Mesendoderm (in vitro differentiated cells): ENCODE results near the gene PPP2R3A.

Experiments
- DNase-seq: peaks from one replicate; pipeline ENCODE4 v3.0.0; 2013
- H2AK5ac ChIP-seq: 2 replicates; pipeline ENCODE4 v1.6.1; 2013; ENCODE audit warnings: low read length, inconsistent platforms
- H2BK120ac ChIP-seq: 2 replicates; pipeline ENCODE4 v1.6.1; 2013; ENCODE audit warnings: low read depth, mild to moderate bottlenecking, low read length, moderate library complexity, mixed read lengths
- H2BK15ac ChIP-seq: replicated peaks from 2 replicates; pipeline ENCODE4 v1.6.1; 2013; ENCODE audit warnings: low read depth, mild to moderate bottlenecking, moderate library complexity
- H2BK5ac ChIP-seq: 2 replicates; pipeline ENCODE4 v1.6.1; 2013; ENCODE audit warnings: low read length, inconsistent platforms
- H3K18ac ChIP-seq: 2 replicates; pipeline ENCODE4 v1.6.1; 2013; ENCODE audit warnings: mild to moderate bottlenecking, low read length, mixed read lengths
- H3K23ac ChIP-seq: one replicate; pipeline ENCODE4 v1.6.1; 2013; ENCODE audit warnings: low read length
- H3K27ac ChIP-seq: 2 replicates; pipeline ENCODE4 v1.5.1; 2013; ENCODE audit warnings: low read depth, mild to moderate bottlenecking, inconsistent platforms, low read length, moderate library complexity
- H3K27me3 ChIP-seq: 2 replicates; pipeline ENCODE4 v1.6.1; 2013; ENCODE audit warnings: low read length, control low read depth, mild to moderate bottlenecking, inconsistent platforms; ENCODE audit not compliant: insufficient read depth, poor library complexity
- H3K36me3 ChIP-seq: 2 replicates; pipeline ENCODE4 v1.6.1; 2013; ENCODE audit warnings: low read length, inconsistent platforms; ENCODE audit not compliant: control insufficient read depth, insufficient read depth
- H3K4ac ChIP-seq: one replicate; pipeline ENCODE4 v1.6.1; 2013; ENCODE audit warnings: low read depth, mild to moderate bottlenecking, low read length, moderate library complexity
- H3K4me1 ChIP-seq: 2 replicates; pipeline ENCODE4 v1.6.1; 2013; ENCODE audit warnings: low read depth, low read length, inconsistent platforms; ENCODE audit not compliant: control insufficient read depth
- H3K4me2 ChIP-seq: 2 replicates; pipeline ENCODE4 v1.6.1; 2013; ENCODE audit warnings: low read length
- H3K4me3 ChIP-seq: 2 replicates; pipeline ENCODE4 v1.5.1; 2013; ENCODE audit warnings: mild to moderate bottlenecking, low read length
- H3K56ac ChIP-seq: one replicate; pipeline ENCODE4 v1.6.1; 2013; ENCODE audit warnings: low read length
- H3K79me1 ChIP-seq: 2 replicates; pipeline ENCODE4 v1.6.1; 2013; ENCODE audit warnings: low read length, inconsistent platforms
- H3K79me2 ChIP-seq: 2 replicates; pipeline ENCODE4 v1.6.1; 2013; ENCODE audit warnings: mild to moderate bottlenecking, low read length; ENCODE audit not compliant: control insufficient read depth, insufficient read depth
- H3K9ac ChIP-seq: 2 replicates; pipeline ENCODE4 v1.6.1; 2013; ENCODE audit warnings: low read length, inconsistent platforms
- H4K5ac ChIP-seq: one replicate; pipeline ENCODE4 v1.6.1; 2013; ENCODE audit warnings: low read length
- H4K8ac ChIP-seq: one replicate; pipeline ENCODE4 v1.6.1; 2013; ENCODE audit warnings: low read depth, mild to moderate bottlenecking, control low read depth, low read length, moderate library complexity
- WGBS: extraction: QIAGEN DNeasy Blood & Tissue Kit; methylation state at CpG from one replicate; pipeline ENCODE4 v1.1.7; 2013; ENCODE audit warnings: low lambda C conversion rate, missing lambda C conversion rate; ENCODE audit not compliant: insufficient coverage; ENCODE audit errors: extremely low coverage; 5-methylcytosine and 5-hydroxymethylcytosine counted together

PPP2R3A gene

DNA sequence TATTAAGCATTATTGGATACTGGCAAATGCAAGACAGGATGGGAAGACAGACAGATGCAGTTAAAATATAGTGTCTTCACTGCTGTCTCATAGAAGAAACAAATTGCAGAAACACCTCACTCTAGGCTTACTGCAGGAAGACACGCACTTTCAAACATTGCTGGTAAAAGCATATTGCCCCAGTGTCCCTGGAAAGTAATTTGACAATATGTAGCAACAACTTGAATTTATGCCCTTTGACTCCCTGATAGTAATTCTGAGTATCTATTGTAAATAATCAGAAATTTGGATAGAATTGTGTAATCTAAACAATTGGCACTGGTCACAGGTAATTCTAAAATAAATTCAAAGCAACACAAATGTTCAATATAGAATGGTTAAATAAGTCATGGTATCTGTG is 168.6 kb downstream of the PPP2R3A start:
- no peak overlapping the region for H2AK5ac ChIP-seq
- H3K4me3 ChIP-seq = no peak overlapping the region
- H3K4ac ChIP-seq = no peak overlapping the region
- no peak overlapping the region for H2BK120ac ChIP-seq
- no peaks in the 10 kb centered on the region for H3K4me1 ChIP-seq
- no peak overlapping the region for H3K18ac ChIP-seq
- H4K8ac ChIP-seq = no peak overlapping the region
- no peaks in the 10 kb centered on the region for H3K27me3 ChIP-seq
- no peaks in the 10 kb centered on the region for H3K36me3 ChIP-seq
- no peak overlapping the region for H3K56ac ChIP-seq
- H4K5ac ChIP-seq = no peak overlapping the region
- no peak overlapping the region for H3K23ac ChIP-seq
- no peak overlapping the region for H2BK5ac ChIP-seq
- H3K27ac ChIP-seq = no peak overlapping the region
- no peak overlapping the region for H2BK15ac ChIP-seq
- DNase-seq = no peak
- WGBS = no CpG with 5 or more reads among the region's 1 CpG
- no peaks in the 10 kb centered on the region for H3K79me1 ChIP-seq
- H3K79me2 ChIP-seq = no peaks in the 10 kb centered on the region
- H3K4me2 ChIP-seq = no peak overlapping the region
- no peak overlapping the region for H3K9ac ChIP-seq

DNA sequence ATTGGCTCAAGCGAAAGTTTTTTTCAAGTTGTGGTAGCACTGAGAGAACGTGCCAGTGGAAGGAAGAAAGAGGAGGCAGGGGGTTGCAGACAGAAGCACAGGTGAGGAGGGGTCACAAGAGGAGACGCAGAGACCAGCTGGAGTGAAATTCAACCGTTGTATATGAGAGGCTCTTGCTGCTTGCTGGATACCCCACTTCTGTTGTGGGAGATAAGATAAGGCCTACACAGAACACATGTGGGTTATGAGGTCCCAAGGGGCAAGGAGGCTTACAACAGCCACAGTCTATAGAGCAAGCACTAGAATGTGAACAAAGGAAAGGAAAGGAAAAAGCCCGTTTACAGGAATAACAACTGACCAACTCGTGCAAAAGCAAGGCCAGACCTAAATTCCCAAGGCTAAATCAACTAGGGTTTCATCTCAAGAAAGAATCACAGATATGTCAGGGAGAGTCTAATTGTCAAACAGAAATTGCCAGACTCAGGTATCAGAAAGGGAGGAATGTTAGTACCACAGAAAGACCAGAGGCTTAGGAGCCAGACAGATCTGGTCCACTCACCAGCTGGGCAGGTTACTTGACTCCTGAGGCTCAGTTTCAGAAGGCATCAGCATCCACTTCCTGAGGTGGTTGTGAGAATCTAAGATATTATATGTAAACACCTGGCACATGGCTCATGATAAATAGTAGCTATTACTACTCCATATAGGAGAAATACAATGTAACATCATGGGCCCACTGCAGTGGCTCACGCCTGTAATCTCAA is 169.7 kb downstream of the PPP2R3A start:
- Histone ChIP-seq H2BK5ac (no peak overlapping the region), H3K27me3 (no peaks in the 10 kb centered on the region), H3K79me2 (no peaks in the 10 kb centered on the region), H2BK120ac (no peak overlapping the region), H3K4me3 (no peak overlapping the region), H3K4ac (no peak overlapping the region), H3K4me1 (no peaks in the 10 kb centered on the region), H3K4me2 (no peak overlapping the region), H3K36me3 (no peaks in the 10 kb centered on the region), H3K18ac (no peak overlapping the region), H4K5ac (no peak overlapping the region), H3K27ac (no peak overlapping the region), H2BK15ac (no peak overlapping the region), H3K9ac (no peak overlapping the region), H3K23ac (no peak overlapping the region), H4K8ac (no peak overlapping the region), H3K56ac (no peak overlapping the region), H2AK5ac (no peak overlapping the region), H3K79me1 (no peaks in the 10 kb centered on the region)
- no CpG with 5 or more reads among the region's 7 CpGs for WGBS
- DNase-seq = peak; percentile 11

DNA sequence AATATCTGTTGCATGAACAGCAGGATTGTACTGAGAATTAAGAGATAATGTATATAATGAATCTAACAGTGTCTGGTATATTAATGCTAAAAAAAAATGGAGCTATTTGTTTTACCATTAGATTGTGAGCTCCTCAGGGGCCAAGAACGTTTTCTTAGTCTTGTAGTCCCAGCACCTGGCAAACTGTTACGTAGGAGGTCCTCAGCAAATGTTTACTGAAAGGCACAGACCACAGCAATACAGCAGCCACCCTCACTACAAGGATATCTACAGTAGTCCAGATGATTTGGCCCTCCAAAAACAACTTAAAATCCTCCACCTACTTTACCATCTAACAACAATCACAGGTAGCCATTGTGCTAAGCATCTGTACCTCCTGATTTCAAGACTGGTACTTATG is 170.9 kb downstream of the PPP2R3A start:
- Histone ChIP-seq H3K4me3 (no peak overlapping the region), H2AK5ac (no peak overlapping the region), H3K4ac (no peak overlapping the region), H3K23ac (no peak overlapping the region), H3K18ac (no peak overlapping the region), H3K56ac (no peak overlapping the region), H4K5ac (no peak overlapping the region), H2BK5ac (no peak overlapping the region), H2BK15ac (no peak overlapping the region), H3K27ac (no peak overlapping the region), H3K9ac (no peak overlapping the region), H3K79me1 (no peaks in the 10 kb centered on the region), H3K79me2 (no peaks in the 10 kb centered on the region), H3K4me2 (no peak overlapping the region), H4K8ac (no peak overlapping the region), H2BK120ac (no peak overlapping the region), H3K4me1 (no peaks in the 10 kb centered on the region), H3K36me3 (no peaks in the 10 kb centered on the region), H3K27me3 (peaks cover 3% of the 10 kb centered on the region)
- DNase-seq = no peak
- WGBS = no CpG with 5 or more reads among the region's 2 CpGs

DNA sequence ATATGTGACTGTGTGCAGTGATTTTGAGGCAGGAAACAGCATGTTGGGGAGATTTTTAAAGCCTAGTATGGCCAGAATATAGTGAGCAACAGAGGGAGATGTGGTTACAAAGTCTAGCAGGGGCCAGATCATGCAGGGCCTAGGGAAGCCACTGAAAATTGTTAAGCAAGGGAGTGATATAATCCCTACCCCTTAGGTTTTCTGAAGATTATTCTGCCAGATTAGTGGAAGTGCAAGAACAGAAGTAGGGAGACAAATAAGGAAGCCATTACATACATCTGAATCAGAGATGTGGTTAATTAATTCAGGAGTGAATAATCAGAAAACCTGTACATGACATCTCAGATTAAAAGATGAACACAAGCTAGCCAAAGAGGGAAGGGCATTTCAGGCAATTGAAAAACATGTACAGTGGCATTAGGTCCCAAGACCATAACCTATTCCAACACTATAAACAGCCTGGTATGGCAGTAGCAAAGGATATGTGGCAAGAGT is 175.8 kb downstream of the PPP2R3A start:
- H4K8ac ChIP-seq = no peak overlapping the region
- no peak for DNase-seq
- H2AK5ac ChIP-seq = no peak overlapping the region
- no peaks in the 10 kb centered on the region for H3K36me3 ChIP-seq
- no peaks in the 10 kb centered on the region for H3K79me1 ChIP-seq
- H2BK120ac ChIP-seq = no peak overlapping the region
- no peak overlapping the region for H4K5ac ChIP-seq
- no peak overlapping the region for H3K9ac ChIP-seq
- H3K18ac ChIP-seq = no peak overlapping the region
- no peak overlapping the region for H3K4ac ChIP-seq
- no peak overlapping the region for H3K23ac ChIP-seq
- no peak overlapping the region for H3K4me3 ChIP-seq
- no peak overlapping the region for H3K27ac ChIP-seq
- H3K4me2 ChIP-seq = no peak overlapping the region
- H3K4me1 ChIP-seq = peaks cover 5% of the 10 kb centered on the region
- H2BK15ac ChIP-seq = no peak overlapping the region
- H2BK5ac ChIP-seq = no peak overlapping the region
- H3K27me3 ChIP-seq = peaks cover 5% of the 10 kb centered on the region
- H3K79me2 ChIP-seq = no peaks in the 10 kb centered on the region
- H3K56ac ChIP-seq = no peak overlapping the region

DNA sequence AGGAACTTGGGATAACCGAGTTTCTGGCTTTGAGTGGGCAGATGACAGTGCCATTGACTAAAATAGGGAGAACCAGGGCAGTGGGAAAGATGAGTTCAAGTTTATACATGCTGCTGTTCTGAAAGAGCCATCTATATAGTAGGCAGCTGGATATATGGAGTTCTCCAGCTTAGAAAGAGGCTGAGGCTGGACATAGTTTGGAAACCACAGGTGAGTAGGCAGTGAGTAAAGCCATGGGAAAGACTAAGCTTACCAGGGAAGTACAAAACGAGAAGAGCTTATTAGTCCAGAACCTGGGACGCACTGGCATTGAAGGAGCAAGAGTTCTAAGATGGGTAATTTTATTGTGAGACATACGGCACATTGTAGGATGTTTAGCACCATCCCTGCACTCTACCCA is 176.4 kb downstream of the PPP2R3A start:
- Histone ChIP-seq H2BK15ac (no peak overlapping the region), H3K23ac (no peak overlapping the region)

DNA sequence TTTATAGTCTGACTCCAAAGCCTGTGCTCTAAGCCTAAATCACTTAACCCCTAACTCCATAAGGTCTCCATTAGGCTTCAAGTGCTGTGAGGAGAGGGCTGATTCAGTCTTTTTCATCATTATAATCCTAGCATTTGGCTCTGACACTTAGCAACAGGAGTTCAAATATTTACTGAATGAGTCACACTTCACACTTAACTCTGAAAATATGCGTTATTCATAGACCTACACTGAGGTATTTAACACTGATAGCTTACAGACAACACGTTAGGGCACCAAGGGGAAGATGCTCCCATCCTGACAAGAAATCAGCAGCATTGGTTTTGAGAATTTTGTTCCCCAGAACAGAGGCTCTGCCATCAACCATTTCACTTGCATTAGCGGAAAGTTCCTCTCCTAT is 177.1 kb downstream of the PPP2R3A start:
- Histone ChIP-seq H3K79me2 (no peaks in the 10 kb centered on the region), H3K23ac (no peak overlapping the region), H4K5ac (no peak overlapping the region), H4K8ac (no peak overlapping the region), H3K4ac (no peak overlapping the region), H3K36me3 (no peaks in the 10 kb centered on the region), H3K56ac (no peak overlapping the region), H3K27me3 (peaks cover 5% of the 10 kb centered on the region), H3K27ac (no peak overlapping the region), H2BK120ac (no peak overlapping the region), H3K79me1 (no peaks in the 10 kb centered on the region), H3K4me3 (no peak overlapping the region), H2AK5ac (no peak overlapping the region), H3K4me2 (no peak overlapping the region), H2BK15ac (no peak overlapping the region), H3K18ac (no peak overlapping the region), H2BK5ac (no peak overlapping the region), H3K9ac (no peak overlapping the region), H3K4me1 (peaks cover 5% of the 10 kb centered on the region)
- peak; percentile 98 for DNase-seq
- no CpG with 5 or more reads among the region's 3 CpGs for WGBS

More for the DNA sequence above, 176.4 kb downstream of the PPP2R3A start:
- Histone ChIP-seq H3K27me3 (peaks cover 5% of the 10 kb centered on the region), H3K4me1 (peaks cover 5% of the 10 kb centered on the region), H3K4me3 (no peak overlapping the region), H3K9ac (no peak overlapping the region), H4K8ac (no peak overlapping the region), H2BK5ac (no peak overlapping the region), H3K27ac (no peak overlapping the region), H4K5ac (no peak overlapping the region), H3K36me3 (no peaks in the 10 kb centered on the region), H3K56ac (no peak overlapping the region), H3K79me1 (no peaks in the 10 kb centered on the region), H3K4me2 (no peak overlapping the region), H3K79me2 (no peaks in the 10 kb centered on the region), H2BK120ac (peak overlapping the region; percentile 62), H2AK5ac (no peak overlapping the region), H3K4ac (no peak overlapping the region), H3K18ac (no peak overlapping the region)
- WGBS = no CpG with 5 or more reads among the region's 4 CpGs
- DNase-seq = no peak
